Choroid plexus epithelial cell (primary cell): Measurements from ENCODE around the gene DNAJB12.
A peak's percentile ranks its signal among the peaks of the same experiment; 100 is the strongest.

Experiments
- DNase-seq: peaks from one replicate; pipeline ENCODE4 v3.0.0-alpha.2; 2010; ENCODE audit warnings: low read depth
- H3K4me3 ChIP-seq: 2 replicates; pipeline ENCODE4 v1.5.1; 2011; ENCODE audit warnings: low read depth, mild to moderate bottlenecking, control low read depth, low read length, moderate library complexity
- TF ChIP-seq, protein P1 (sequence below): conservative IDR thresholded peaks from 2 replicates; pipeline ENCODE4 v1.5.1; 2011; ENCODE audit warnings: low read depth, mild to moderate bottlenecking, control low read depth, inconsistent platforms, low read length, moderate library complexity

DNAJB12 gene

DNA sequence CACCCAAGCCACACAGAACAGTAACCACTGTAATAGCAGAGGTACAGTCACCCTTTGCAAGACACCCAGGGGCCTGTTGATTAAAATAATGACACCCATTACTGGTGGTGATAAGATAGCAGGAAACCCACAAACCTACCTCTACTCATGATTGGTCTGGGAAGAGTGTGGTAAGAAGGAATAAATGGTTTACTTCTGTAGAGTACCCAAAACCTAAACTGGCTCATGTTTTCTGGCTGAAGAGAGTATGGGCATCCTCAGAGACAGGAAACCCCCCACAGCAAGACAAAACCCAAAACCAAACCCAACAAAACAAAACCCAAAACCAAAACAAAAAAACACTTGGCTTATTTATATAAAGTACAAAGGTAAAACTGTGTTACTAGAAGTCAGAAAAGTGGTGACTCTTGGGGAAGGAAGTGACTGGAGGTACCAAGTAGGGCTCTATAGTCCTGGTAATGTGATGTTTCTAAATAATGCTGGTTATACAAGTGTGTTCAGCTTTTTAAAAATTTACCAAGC, 15.5 kb upstream of the DNAJB12 start:
- no peak for DNase-seq
- TF ChIP-seq, protein P1, sequence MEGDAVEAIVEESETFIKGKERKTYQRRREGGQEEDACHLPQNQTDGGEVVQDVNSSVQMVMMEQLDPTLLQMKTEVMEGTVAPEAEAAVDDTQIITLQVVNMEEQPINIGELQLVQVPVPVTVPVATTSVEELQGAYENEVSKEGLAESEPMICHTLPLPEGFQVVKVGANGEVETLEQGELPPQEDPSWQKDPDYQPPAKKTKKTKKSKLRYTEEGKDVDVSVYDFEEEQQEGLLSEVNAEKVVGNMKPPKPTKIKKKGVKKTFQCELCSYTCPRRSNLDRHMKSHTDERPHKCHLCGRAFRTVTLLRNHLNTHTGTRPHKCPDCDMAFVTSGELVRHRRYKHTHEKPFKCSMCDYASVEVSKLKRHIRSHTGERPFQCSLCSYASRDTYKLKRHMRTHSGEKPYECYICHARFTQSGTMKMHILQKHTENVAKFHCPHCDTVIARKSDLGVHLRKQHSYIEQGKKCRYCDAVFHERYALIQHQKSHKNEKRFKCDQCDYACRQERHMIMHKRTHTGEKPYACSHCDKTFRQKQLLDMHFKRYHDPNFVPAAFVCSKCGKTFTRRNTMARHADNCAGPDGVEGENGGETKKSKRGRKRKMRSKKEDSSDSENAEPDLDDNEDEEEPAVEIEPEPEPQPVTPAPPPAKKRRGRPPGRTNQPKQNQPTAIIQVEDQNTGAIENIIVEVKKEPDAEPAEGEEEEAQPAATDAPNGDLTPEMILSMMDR = no peak
- H3K4me3 ChIP-seq = no peak overlapping the region

DNA sequence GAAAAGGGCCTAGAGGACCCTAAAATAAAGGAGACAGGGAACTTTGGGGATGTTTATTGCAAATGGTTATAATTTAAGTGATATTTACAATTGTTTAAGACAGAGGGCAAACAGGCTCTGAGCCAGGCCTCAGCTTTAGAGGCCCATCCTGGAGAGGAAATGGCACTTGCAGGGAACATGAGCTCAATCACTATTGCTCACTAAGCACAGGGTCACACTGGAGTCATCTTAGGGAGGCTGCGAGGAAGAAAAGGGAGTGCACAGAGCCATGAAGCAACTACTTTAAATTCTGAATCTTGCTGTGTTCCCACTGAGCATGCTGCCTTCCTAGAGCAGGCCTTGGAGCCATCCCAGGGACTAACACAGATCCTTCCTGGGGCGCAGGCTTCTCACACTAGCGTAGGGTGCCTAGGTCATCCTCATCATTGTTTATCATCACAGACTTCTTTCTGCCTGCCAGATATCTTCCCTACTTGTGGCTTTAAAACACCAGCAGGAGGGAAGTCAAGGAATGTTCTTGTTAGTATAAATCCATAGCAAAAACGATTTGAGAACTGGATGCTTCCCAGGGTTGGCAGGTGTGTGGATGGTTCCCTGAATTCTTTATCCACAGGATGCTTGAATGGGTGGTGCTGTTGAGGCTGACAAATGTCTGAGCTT, 12.7 kb upstream of the DNAJB12 start:
- DNase-seq = peak; percentile 71
- no peak overlapping the region for H3K4me3 ChIP-seq
- TF ChIP-seq, protein P1 = no peak

DNA sequence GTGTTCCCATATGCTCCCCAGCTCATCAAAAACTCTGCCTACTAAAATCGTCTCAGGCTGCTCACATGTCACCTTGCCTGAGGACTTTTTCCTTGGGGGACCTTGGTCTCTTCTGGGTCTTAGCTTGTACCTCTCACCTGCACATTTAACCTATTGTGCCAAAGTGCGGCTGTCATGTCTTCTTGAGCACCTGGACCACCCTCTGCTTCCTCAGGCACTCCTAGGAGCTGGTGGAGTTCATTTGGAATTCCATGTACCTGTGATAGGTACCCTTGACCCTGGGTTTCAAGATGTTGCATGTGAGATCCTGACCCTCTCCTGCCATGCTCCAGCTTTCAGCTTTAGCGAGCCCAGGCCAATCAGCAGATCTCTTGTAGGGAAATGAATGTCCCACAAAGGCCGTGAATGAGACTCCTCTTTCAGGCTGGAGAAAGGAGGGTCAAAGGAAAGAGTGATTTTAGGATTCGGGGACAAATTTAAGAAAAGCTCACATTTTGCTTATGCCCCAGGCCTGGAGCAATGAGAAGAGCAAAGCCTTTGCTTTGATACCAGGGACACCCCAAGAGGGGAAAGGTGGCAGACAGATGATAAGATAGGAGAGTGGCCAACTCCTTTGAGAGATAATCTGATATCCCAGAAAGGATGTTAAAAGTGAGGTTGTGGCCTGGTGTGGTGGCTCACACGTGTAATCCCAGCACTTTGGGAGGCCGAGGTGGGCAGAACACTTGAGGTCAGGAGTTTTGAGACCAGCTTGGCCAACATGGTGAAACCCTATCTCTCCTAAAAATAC, 10.6 kb upstream of the DNAJB12 start:
- TF ChIP-seq, protein P1 = no peak
- DNase-seq = no peak
- H3K4me3 ChIP-seq = no peak overlapping the region

DNA sequence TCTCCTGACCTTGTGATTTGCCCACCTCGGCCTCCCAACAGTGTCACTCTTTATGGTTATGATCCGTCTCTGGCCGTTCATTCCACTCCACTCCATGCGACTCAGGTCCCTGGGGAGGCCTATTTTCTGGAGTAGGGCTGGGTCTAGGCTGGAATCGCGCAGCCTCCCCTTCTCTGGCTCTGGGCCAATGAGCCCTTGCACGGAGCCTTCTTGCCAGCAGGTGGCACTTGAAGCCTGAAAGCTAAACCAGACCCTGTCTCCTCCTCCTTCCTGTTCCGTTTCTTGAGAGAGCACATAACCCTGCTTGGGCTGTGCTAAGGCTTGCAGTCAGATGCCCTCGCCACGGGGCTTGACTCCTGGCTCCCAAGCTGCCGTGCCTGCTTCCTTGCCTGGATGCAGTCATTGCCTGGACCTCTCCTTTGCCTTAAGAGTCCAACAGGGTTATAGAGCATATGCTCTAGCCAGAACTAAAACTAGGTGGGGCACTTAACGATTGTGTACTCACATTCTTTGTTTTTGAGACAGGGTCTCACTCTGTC, 9.6 kb upstream of the DNAJB12 start:
- peak; percentile 98 for DNase-seq
- peak overlapping the region; percentile 36 for H3K4me3 ChIP-seq
- TF ChIP-seq, protein P1 = peak; percentile 99

DNA sequence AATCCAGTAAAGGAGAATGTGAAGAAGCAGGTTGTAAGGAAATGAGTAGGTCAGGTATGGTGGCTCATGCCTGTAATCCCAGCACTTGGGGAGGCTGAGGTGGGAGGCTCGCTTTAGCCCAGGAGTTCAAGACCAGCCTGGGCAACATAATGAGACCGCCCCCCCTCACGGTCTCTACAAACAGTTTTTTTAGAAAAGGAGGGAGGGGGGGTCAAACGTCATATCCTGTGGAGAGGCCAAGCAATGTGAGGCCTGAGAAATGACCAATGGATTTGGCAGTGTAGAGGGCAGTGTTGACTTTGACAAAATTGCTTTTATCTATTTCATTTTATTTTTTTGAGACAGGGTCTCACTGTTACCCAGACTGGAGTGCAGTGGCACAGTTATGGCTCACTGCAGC, 2.3 kb upstream of the DNAJB12 start:
- TF ChIP-seq, protein P1 = no peak
- no peak overlapping the region for H3K4me3 ChIP-seq
- DNase-seq = no peak

DNA sequence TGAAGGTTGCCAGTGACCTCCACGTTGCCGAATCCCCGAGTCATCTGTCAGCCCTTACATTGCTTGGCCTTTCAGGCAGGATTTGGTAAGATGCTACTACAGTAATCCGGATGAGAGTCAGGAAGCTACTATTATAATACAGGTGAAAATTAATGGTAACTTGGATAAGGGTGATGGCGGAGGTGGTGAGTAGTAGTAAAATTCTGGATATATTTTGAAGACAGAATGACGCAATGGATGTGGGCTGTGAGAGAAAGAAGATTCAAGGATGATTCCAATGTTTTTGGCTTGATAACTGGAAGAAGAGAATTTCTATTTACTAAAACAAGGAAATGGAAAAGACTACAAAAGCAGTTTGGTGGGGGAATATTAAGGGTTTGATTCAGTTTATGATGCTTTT, 1.4 kb upstream of the DNAJB12 start:
- no peak overlapping the region for H3K4me3 ChIP-seq
- no peak for DNase-seq
- TF ChIP-seq, protein P1 = no peak
